ENCODE results near the gene GOLGA5.
"Not testable (repeated sequence)": the region's sequence is repeated elsewhere in the genome, so short reads cannot be mapped to it uniquely, and the experiment has no call there.

GOLGA5 gene

GRCh38 chr14:92778868-92779565, 15.1 kb upstream of the GOLGA5 start:
- not testable (repeated sequence) for H2BK120ac ChIP-seq (ENCODE audit: low read depth, low read length); H3K4me2 ChIP-seq (ENCODE audit: insufficient read depth, low read length, poor library complexity, severe bottlenecking); H3K4me3 ChIP-seq (ENCODE audit: low read length in 2 of 2); H4K8ac ChIP-seq (ENCODE audit: low read depth, low read length); H3K23ac ChIP-seq (ENCODE audit: low read depth, low read length, poor library complexity); H4K91ac ChIP-seq (ENCODE audit: low read depth, low read length, poor library complexity); H3K14ac ChIP-seq (ENCODE audit: low read length); H2BK15ac ChIP-seq (ENCODE audit: low read length); H2BK5ac ChIP-seq (ENCODE audit: low read length); H2BK12ac ChIP-seq (ENCODE audit: low read length); H3K4me1 ChIP-seq (ENCODE audit: control insufficient read depth in 2 of 2, insufficient read depth in 1 of 2, low read depth in 1 of 2, low read length in 2 of 2); H3K4ac ChIP-seq (ENCODE audit: low read length); H3K27ac ChIP-seq (replicated peaks; ENCODE audit: low read length); H3K36me3 ChIP-seq (replicated peaks in 1 of 2; ENCODE audit: control insufficient read depth in 2 of 2, insufficient read depth in 2 of 2, low read length in 2 of 2); H3K79me1 ChIP-seq (ENCODE audit: low read depth, low read length); DNase-seq (ENCODE audit: low spot score); H3K18ac ChIP-seq (ENCODE audit: low read length); H3K9ac ChIP-seq (ENCODE audit: low read depth, low read length, poor library complexity); H3K9me3 ChIP-seq (replicated peaks in 1 of 2; ENCODE audit: control insufficient read depth in 2 of 2, insufficient read depth in 1 of 2, low read depth in 1 of 2, low read length in 2 of 2); H3K27me3 ChIP-seq (ENCODE audit: control insufficient read depth in 3 of 3, insufficient read depth in 3 of 3, low read depth in 1 of 3, low read length in 3 of 3)
- Histone ChIP-seq H2AFZ (ENCODE audit: low read length) (peak overlapping the region; percentile 71), H2AK5ac (ENCODE audit: low read depth, low read length) (peak overlapping the region; percentile 56)
- WGBS, 2 donors (ENCODE audit: extremely low coverage in 2 of 2, insufficient read length in 2 of 2, insufficient replicate concordance in 1 of 2): no CpG with 5 or more reads among the region's 3 CpGs

- Histone ChIP-seq H2AFZ (ENCODE audit: low read length) (peak overlapping the region; percentile 4), H3K27me3 (ENCODE audit: control insufficient read depth in 3 of 3, insufficient read depth in 3 of 3, low read depth in 1 of 3, low read length in 3 of 3) (no peaks in the 10 kb centered on the region), H3K9ac (ENCODE audit: low read depth, low read length, poor library complexity) (no peak overlapping the region), H3K4me1 (ENCODE audit: control insufficient read depth in 2 of 2, insufficient read depth in 1 of 2, low read depth in 1 of 2, low read length in 2 of 2) (no peaks in the 10 kb centered on the region), H3K79me1 (ENCODE audit: low read depth, low read length) (no peaks in the 10 kb centered on the region), H3K27ac (replicated peaks; ENCODE audit: low read length) (no peak overlapping the region), H4K91ac (ENCODE audit: low read depth, low read length, poor library complexity) (no peak overlapping the region), H2BK120ac (ENCODE audit: low read depth, low read length) (no peak overlapping the region), H2BK5ac (ENCODE audit: low read length) (no peak overlapping the region), H3K4ac (ENCODE audit: low read length) (no peak overlapping the region), H3K14ac (ENCODE audit: low read length) (no peak overlapping the region), H3K18ac (ENCODE audit: low read length) (no peak overlapping the region), H2AK5ac (ENCODE audit: low read depth, low read length) (no peak overlapping the region), H2BK12ac (ENCODE audit: low read length) (no peak overlapping the region), H3K36me3 (replicated peaks in 1 of 2; ENCODE audit: control insufficient read depth in 2 of 2, insufficient read depth in 2 of 2, low read length in 2 of 2) (no peaks in the 10 kb centered on the region), H4K8ac (ENCODE audit: low read depth, low read length) (no peak overlapping the region), H3K4me2 (ENCODE audit: insufficient read depth, low read length, poor library complexity, severe bottlenecking) (no peak overlapping the region), H2BK15ac (ENCODE audit: low read length) (no peak overlapping the region), H3K9me3 (replicated peaks in 1 of 2; ENCODE audit: control insufficient read depth in 2 of 2, insufficient read depth in 1 of 2, low read depth in 1 of 2, low read length in 2 of 2) (no peaks in the 10 kb centered on the region), H3K23ac (ENCODE audit: low read depth, low read length, poor library complexity) (no peak overlapping the region), H3K4me3 (ENCODE audit: low read length in 2 of 2) (no peak overlapping the region)
- no peak for DNase-seq (ENCODE audit: low spot score)
- WGBS, 2 donors (ENCODE audit: extremely low coverage in 2 of 2, insufficient read length in 2 of 2, insufficient replicate concordance in 1 of 2): no CpG with 5 or more reads among the region's 7 CpGs
Measured at GRCh38 chr14:92780444-92781232, 13.5 kb upstream of the GOLGA5 start.

GRCh38 chr14:92781350-92781749, 12.8 kb upstream of the GOLGA5 start:
- no peaks in the 10 kb centered on the region for H3K9me3 ChIP-seq (replicated peaks in 1 of 2; ENCODE audit: control insufficient read depth in 2 of 2, insufficient read depth in 1 of 2, low read depth in 1 of 2, low read length in 2 of 2)
- WGBS, 2 donors (ENCODE audit: extremely low coverage in 2 of 2, insufficient read length in 2 of 2, insufficient replicate concordance in 1 of 2): no CpG with 5 or more reads among the region's 3 CpGs
- no peak overlapping the region for H3K4me2 ChIP-seq (ENCODE audit: insufficient read depth, low read length, poor library complexity, severe bottlenecking)
- H2BK12ac ChIP-seq (ENCODE audit: low read length): no peak overlapping the region
- no peak overlapping the region for H3K4ac ChIP-seq (ENCODE audit: low read length)
- no peak overlapping the region for H2BK15ac ChIP-seq (ENCODE audit: low read length)
- H2BK5ac ChIP-seq (ENCODE audit: low read length): no peak overlapping the region
- no peaks in the 10 kb centered on the region for H3K36me3 ChIP-seq (replicated peaks in 1 of 2; ENCODE audit: control insufficient read depth in 2 of 2, insufficient read depth in 2 of 2, low read length in 2 of 2)
- no peaks in the 10 kb centered on the region for H3K4me1 ChIP-seq (ENCODE audit: control insufficient read depth in 2 of 2, insufficient read depth in 1 of 2, low read depth in 1 of 2, low read length in 2 of 2)
- no peak overlapping the region for H3K18ac ChIP-seq (ENCODE audit: low read length)
- no peak overlapping the region for H3K23ac ChIP-seq (ENCODE audit: low read depth, low read length, poor library complexity)
- no peaks in the 10 kb centered on the region for H3K27me3 ChIP-seq (ENCODE audit: control insufficient read depth in 3 of 3, insufficient read depth in 3 of 3, low read depth in 1 of 3, low read length in 3 of 3)
- H3K79me1 ChIP-seq (ENCODE audit: low read depth, low read length): no peaks in the 10 kb centered on the region
- H3K14ac ChIP-seq (ENCODE audit: low read length): no peak overlapping the region
- no peak overlapping the region for H2BK120ac ChIP-seq (ENCODE audit: low read depth, low read length)
- H4K91ac ChIP-seq (ENCODE audit: low read depth, low read length, poor library complexity): no peak overlapping the region
- no peak overlapping the region for H2AK5ac ChIP-seq (ENCODE audit: low read depth, low read length)
- no peak overlapping the region for H3K9ac ChIP-seq (ENCODE audit: low read depth, low read length, poor library complexity)
- no peak overlapping the region for H4K8ac ChIP-seq (ENCODE audit: low read depth, low read length)
- no peak overlapping the region for H3K27ac ChIP-seq (replicated peaks; ENCODE audit: low read length)
- H2AFZ ChIP-seq (ENCODE audit: low read length): no peak overlapping the region
- H3K4me3 ChIP-seq (ENCODE audit: low read length in 2 of 2): no peak overlapping the region
- no peak for DNase-seq (ENCODE audit: low spot score)

GRCh38 chr14:92783813-92784431, 10.2 kb upstream of the GOLGA5 start:
- Histone ChIP-seq H3K18ac (ENCODE audit: low read length) (no peak overlapping the region), H3K27me3 (ENCODE audit: control insufficient read depth in 3 of 3, insufficient read depth in 3 of 3, low read depth in 1 of 3, low read length in 3 of 3) (no peaks in the 10 kb centered on the region), H2AFZ (ENCODE audit: low read length) (no peak overlapping the region), H3K4me1 (ENCODE audit: control insufficient read depth in 2 of 2, insufficient read depth in 1 of 2, low read depth in 1 of 2, low read length in 2 of 2) (no peaks in the 10 kb centered on the region), H3K9me3 (replicated peaks in 1 of 2; ENCODE audit: control insufficient read depth in 2 of 2, insufficient read depth in 1 of 2, low read depth in 1 of 2, low read length in 2 of 2) (no peaks in the 10 kb centered on the region), H3K23ac (ENCODE audit: low read depth, low read length, poor library complexity) (no peak overlapping the region), H2BK120ac (ENCODE audit: low read depth, low read length) (no peak overlapping the region), H3K14ac (ENCODE audit: low read length) (no peak overlapping the region), H2BK5ac (ENCODE audit: low read length) (no peak overlapping the region), H4K8ac (ENCODE audit: low read depth, low read length) (no peak overlapping the region), H3K27ac (replicated peaks; ENCODE audit: low read length) (no peak overlapping the region), H3K36me3 (replicated peaks in 1 of 2; ENCODE audit: control insufficient read depth in 2 of 2, insufficient read depth in 2 of 2, low read length in 2 of 2) (no peaks in the 10 kb centered on the region), H2BK12ac (ENCODE audit: low read length) (no peak overlapping the region), H3K9ac (ENCODE audit: low read depth, low read length, poor library complexity) (no peak overlapping the region), H3K4ac (ENCODE audit: low read length) (no peak overlapping the region), H3K79me1 (ENCODE audit: low read depth, low read length) (no peaks in the 10 kb centered on the region), H3K4me3 (ENCODE audit: low read length in 2 of 2) (no peak overlapping the region), H2AK5ac (ENCODE audit: low read depth, low read length) (no peak overlapping the region), H3K4me2 (ENCODE audit: insufficient read depth, low read length, poor library complexity, severe bottlenecking) (no peak overlapping the region), H2BK15ac (ENCODE audit: low read length) (no peak overlapping the region), H4K91ac (ENCODE audit: low read depth, low read length, poor library complexity) (no peak overlapping the region)
- no CpG with 5 or more reads among the region's 2 CpGs for WGBS, 2 donors (ENCODE audit: extremely low coverage in 2 of 2, insufficient read length in 2 of 2, insufficient replicate concordance in 1 of 2)
- DNase-seq (ENCODE audit: low spot score): peak; percentile 11
